HT-29 (cell line): Measurements from ENCODE around the gene TTC22. TPM values are rescaled to one million over a fixed set of nuclear protein-coding genes. Genes with fewer than 3 reads are reported as not detected.

Experiments used
- DNase-seq: peaks from one replicate; pipeline ENCODE4 v3.0.0-alpha.2; 2015; ENCODE audit warnings: low spot score
- total RNA-seq: library from RNA; depleted of rRNA; stranded (reverse); fragments of >200 nt; shearing (Covaris generic); gene quantifications from 2 replicates; pipeline ENCODE4 v1.2.3, GENCODE V29; 2014; rRNA removed

TTC22 gene
- total RNA-seq: 26.7 and 27.6 TPM in 2 replicates

- DNase-seq: peak; percentile 88
Measured at GRCh38 chr1:54800899-54801759, at the start of gene TTC22. TTC22 (minus strand) TSS chr1:54801323; CDS start chr1:54801163, 160 bp downstream.

GRCh38 chr1:54850737-54851136 is 49.6 kb upstream of the TTC22 start:
- no peak for DNase-seq

GRCh38 chr1:54850069-54850730 is 49.1 kb upstream of the TTC22 start:
- DNase-seq: no peak

GRCh38 chr1:54849219-54850068 is 48.3 kb upstream of the TTC22 start:
- no peak for DNase-seq

- DNase-seq: no peak
Measured at GRCh38 chr1:54848134-54848948, 47.2 kb upstream of the TTC22 start.

- no peak for DNase-seq
Measured at GRCh38 chr1:54846716-54847284, 45.7 kb upstream of the TTC22 start.

GRCh38 chr1:54846301-54846700 is 45.2 kb upstream of the TTC22 start:
- DNase-seq: no peak

GRCh38 chr1:54845772-54846171 is 44.6 kb upstream of the TTC22 start:
- DNase-seq: no peak

GRCh38 chr1:54844564-54844963 is 43.4 kb upstream of the TTC22 start:
- DNase-seq: no peak

GRCh38 chr1:54843449-54843848 is 42.3 kb upstream of the TTC22 start:
- DNase-seq: no peak

- no peak for DNase-seq
Measured at GRCh38 chr1:54842963-54843362, 41.8 kb upstream of the TTC22 start.

GRCh38 chr1:54842206-54842915 is 41.2 kb upstream of the TTC22 start:
- DNase-seq: no peak

- DNase-seq: no peak
Measured at GRCh38 chr1:54839824-54840223, 38.7 kb upstream of the TTC22 start.

- DNase-seq: no peak
Measured at GRCh38 chr1:54838565-54839180, 37.5 kb upstream of the TTC22 start.

GRCh38 chr1:54837002-54837853 is 36.1 kb upstream of the TTC22 start:
- no peak for DNase-seq

GRCh38 chr1:54836594-54836993 is 35.5 kb upstream of the TTC22 start:
- no peak for DNase-seq

- no peak for DNase-seq
Measured at GRCh38 chr1:54835970-54836369, 34.8 kb upstream of the TTC22 start.

- DNase-seq: no peak
Measured at GRCh38 chr1:54835131-54835898, 34.2 kb upstream of the TTC22 start.
